Measurements from ENCODE around the gene EFHD2.
"Not testable (repeated sequence)": the region's sequence is repeated elsewhere in the genome, so short reads cannot be mapped to it uniquely, and the experiment has no call there.

Gene EFHD2

GRCh38 chr1:15388201-15388880, 21.3 kb upstream of the EFHD2 start:
- DNase-seq (ENCODE audit: low read depth in 2 of 3, low spot score in 1 of 3): no peak

- DNase-seq (ENCODE audit: low read depth in 2 of 3, low spot score in 1 of 3): not testable (repeated sequence)
These were observed 19.9 kb upstream of the EFHD2 start for GRCh38 chr1:15389828-15390227.

- no peak for DNase-seq (ENCODE audit: low read depth in 2 of 3, low spot score in 1 of 3)
These were observed 19.0 kb upstream of the EFHD2 start for GRCh38 chr1:15390667-15391066.

DNA sequence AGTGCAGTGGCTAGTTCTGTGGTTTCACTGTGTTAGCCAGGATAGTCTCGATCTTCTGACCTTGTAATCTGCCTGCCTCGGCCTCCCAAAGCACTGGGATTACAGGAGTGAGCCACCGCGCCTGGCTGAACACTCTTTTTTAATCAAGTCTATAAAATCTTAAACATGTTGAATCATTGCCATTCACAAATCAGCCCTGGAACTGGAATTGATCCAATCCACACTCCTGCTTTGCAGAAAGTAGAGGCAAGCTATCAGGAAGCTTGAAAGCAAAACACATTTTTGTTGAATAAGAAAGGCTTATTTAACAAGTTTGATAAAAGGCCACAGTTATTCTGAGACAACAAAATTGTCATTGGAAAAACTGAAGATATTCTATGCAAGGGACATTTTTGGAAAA, 18.3 kb upstream of the EFHD2 start:
- DNase-seq (ENCODE audit: low read depth in 2 of 3, low spot score in 1 of 3): no peak

DNA sequence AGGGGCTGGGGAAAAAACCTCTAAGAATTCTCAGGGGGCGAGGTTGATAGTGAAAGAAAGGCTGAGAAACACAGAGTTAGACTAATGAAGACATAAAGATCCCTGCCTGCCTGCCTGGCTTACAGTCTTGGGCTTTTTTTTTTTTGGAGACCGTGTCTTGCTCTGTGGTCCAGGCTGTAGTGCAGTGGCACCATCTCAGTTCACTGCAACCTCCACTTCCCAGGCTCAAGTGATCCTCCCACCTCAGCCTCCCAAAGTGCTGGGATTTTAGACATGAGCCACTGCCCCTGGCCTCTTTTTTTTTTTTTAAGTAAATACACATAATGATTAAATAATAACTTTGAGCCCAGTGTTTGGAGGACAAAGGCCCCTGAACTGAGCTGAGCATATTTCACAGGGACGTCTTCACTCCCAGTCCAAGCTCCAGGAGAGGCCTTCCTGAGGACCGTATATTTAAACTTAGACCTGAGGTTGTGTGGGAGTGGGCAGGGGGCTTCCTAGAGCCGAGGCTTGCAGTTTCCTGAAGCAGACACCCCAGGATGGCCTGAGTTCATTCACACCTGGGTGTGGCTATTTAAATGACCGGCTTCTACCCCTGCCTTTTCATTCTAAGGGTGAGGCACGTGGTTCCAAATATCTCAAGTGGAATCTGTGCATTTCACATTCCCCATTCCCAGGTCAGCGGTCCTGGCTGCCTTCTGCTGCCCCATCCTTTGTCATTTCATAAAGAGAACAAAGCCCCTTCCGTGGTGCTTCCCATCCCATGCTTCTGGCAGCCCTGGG, 16.0 kb upstream of the EFHD2 start:
- DNase-seq (ENCODE audit: low read depth in 2 of 3, low spot score in 1 of 3): no peak

DNA sequence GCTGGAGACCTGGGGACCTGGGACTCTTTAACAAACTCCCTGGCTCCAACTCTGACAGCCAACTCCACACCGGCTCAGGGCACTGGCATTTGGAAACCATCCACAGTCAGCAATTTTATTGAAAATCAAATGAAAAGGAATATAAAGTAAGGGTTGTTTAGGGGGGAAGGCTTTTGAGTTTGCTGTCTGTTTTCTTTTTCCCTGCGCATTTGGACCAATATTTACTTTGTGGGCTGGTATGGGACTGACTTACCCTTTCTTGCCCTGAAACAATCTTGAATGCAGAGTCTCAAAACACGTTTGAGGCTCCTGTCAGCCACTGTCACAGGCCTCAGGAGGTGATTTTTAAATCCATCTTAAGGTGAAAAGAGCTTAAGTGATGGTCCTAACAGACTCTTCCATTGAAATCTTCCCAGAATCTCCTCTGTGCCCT, 15.4 kb upstream of the EFHD2 start:
- no peak for DNase-seq (ENCODE audit: low read depth in 2 of 3, low spot score in 1 of 3)

DNA sequence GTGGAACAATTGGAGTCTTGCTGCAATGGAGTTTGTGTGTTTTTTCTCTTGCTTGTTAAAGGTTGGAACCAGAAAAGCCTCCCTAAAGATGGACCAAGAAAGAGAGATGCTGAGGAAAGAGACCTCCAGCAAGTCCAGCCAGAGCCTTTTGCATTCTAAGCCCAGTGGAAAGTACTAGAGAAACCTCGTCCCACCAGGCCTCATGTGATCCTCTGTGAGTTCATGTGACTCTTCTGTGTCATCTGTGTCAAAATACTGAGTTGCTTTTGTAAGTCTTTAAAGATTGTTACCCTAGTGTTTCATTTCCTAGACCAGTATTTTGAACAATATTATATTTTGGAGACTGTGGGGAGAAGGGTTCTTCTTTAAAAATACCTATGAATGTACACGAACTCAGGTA, 12.5 kb upstream of the EFHD2 start:
- no peak for DNase-seq (ENCODE audit: low read depth in 2 of 3, low spot score in 1 of 3)

DNA sequence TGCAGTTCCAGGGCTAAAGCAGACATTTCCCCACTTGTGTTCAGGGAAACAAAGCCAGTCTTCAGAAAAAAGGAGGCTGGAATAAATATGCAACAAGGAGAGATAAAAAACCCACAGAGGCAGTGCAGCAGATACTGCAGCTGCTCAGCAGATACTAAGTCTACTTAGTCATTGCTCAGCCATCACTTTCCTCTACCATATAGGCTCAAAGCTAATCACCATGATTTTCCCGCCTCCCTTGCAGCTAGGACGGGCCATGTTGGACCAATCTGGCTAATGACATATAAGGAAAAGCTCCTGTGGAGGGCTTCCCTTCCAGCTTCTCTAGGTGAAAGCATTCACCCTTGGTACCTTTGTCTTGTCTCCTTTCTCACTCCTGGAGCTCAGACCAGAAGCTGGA, 10.0 kb upstream of the EFHD2 start:
- DNase-seq (ENCODE audit: low read depth in 2 of 3, low spot score in 1 of 3): no peak

DNA sequence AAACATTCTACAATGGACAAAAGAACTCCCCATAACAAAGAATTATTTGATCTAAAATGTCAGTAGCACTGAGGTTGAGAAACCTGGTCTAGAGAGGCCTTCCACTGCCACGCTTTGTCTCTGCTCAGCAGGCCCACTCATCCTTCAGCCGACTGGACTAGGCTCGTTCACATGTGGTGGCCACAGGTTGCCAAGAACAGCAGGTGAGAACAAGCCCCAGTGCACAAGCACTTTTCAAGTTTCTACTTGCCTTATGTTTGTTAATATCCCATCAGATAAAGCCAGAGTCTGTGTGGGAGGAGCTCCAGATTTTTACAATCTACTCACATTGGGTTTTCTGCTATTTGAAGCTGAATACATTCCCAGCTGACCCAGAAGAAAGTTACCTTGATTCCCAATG, 9.1 kb upstream of the EFHD2 start:
- DNase-seq (ENCODE audit: low read depth in 2 of 3, low spot score in 1 of 3): no peak

GRCh38 chr1:15401391-15402055, 8.2 kb upstream of the EFHD2 start:
- no peak for DNase-seq (ENCODE audit: low read depth in 2 of 3, low spot score in 1 of 3)

DNA sequence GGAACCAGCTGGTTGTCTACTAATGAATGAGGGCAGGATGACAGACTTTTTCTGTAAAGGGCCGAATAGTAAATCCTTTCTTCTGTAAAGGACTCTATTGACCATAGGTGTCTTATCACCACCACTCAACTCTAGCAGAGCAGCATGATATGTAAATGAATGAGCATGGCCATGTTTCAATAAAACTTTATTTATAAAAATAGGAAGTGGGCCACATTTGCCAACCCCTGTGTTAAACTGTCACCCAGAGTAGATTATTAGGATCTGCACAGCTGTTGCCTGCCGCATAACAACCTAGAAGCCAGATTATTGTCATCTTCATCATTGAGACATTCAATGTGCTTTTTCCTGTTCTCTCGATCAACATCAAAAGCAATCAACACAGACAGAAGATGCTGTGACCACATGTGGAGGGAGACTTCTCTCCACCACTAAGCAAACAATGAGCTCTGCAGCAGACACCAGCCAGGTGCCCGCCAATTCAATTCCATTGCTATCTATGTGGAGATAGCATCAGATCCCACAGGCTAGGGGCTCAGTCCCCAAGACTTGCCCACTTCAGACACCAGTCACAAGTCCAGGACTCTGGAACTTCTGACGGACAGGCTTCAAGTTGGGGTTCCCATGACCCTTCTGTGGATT, 6.8 kb upstream of the EFHD2 start:
- DNase-seq (ENCODE audit: low read depth in 2 of 3, low spot score in 1 of 3): no peak

- no peak for DNase-seq (ENCODE audit: low read depth in 2 of 3, low spot score in 1 of 3)
These were observed 5.6 kb upstream of the EFHD2 start for GRCh38 chr1:15403962-15404580.

GRCh38 chr1:15405106-15405850, 4.4 kb upstream of the EFHD2 start:
- no peak for DNase-seq (ENCODE audit: low read depth in 2 of 3, low spot score in 1 of 3)

DNA sequence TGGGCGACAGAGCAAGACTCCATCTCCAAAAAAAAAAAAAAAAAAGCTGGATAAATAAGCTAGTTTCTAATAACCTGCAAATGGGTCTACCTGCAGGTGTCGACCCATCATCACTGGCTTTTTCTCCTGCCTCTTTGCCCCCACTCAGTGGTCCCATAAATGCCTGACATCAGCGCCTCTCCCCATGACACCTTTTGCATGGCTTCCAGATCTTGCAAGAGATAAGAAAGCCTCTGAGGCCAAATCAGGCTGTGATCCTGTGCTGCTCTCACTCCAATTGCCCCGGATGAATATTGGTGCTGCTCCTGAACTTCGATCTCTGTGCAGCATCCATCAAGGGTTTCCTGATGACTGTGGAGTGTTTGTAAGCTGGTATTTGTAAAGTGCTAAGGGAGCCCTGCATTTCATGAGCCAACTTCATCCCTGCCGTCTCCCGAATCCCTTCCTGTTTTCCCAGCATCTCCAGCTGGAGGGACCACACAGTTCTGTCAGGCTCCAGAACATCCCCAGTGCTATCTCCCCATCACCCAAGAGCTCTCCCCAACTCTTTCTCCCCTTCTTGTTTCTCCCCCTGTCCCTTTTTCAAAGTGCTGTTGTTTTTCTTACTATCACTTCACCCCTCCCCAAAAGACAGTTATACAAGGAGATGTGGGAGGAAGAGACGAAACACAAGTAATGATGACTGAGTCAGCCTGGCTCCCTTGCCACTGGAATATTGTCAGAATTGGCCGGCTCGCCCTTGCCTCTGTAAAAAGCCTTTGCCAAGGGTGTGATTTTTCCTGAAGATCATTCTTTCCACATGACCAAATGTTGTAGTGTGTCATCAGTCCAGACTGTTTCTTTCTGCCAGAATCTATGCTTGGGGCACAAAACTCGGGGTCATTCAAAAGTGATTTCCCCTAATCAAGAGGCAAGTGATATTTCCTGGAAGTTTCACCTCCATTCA, 2.8 kb upstream of the EFHD2 start:
- no peak for DNase-seq (ENCODE audit: low read depth in 2 of 3, low spot score in 1 of 3)

- DNase-seq (ENCODE audit: low read depth in 2 of 3, low spot score in 1 of 3): no peak
These were observed 2.1 kb upstream of the EFHD2 start for GRCh38 chr1:15407580-15407979.

DNA sequence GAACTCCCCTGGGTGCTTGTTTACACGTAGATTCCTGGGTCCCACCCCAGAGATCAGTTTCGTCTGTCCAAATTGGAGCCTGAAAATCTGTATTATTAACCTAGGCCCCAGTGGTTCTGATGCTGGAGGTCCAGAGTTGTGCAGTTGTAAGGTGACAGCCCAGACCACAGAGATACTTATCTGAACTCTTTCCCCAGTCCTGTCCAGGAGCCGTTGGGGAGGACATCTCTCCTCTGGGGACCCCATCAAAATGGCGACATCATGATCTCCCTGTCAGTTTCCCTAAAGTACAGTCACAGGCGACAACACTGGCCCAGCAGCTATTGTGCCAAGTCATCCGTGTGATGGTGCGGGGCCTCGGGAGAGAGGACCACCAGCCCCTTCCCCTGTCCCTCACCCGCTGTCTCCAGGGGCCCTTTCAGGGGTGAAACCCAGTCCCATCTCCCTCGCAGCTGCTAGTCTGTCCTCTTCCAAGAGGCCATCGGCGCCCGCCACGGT, 749 bp upstream of the EFHD2 start:
- no peak for DNase-seq (ENCODE audit: low read depth in 2 of 3, low spot score in 1 of 3)

DNA sequence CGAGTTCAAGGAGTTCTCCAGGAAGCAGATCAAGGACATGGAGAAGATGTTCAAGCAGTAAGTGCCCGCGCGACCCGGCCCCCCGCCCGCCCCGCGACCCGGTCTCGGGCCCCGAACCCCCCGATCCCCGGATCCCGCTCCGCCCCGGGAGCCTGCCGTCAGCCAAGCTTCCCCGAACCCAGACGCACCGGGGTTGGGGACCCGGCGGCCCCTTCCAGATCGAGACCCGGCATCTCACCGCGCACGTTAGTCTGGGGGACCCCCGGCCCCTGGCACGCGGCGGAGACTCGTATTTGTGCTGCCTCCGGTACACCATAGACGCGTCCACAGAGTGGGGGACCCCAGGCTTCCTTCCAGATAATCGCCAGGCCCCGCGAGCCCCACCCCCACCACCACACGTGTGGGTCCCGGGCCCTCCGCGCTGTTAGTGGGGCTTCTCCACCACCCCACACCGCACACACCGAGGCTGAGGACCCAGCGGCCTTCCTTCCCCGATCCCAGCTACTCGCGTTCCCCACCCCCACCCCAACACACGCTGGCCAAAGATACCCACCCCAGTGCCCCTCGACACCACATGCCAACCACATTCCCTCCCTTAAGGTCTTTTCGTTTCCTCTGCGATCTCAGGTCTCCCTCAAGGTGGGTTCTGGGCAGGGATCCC, 665 bp downstream of the EFHD2 start:
- DNase-seq (ENCODE audit: low read depth in 2 of 3, low spot score in 1 of 3): no peak

GRCh38 chr1:15410884-15411245, 1.2 kb downstream of the EFHD2 start:
- no peak for DNase-seq (ENCODE audit: low read depth in 2 of 3, low spot score in 1 of 3)

DNA sequence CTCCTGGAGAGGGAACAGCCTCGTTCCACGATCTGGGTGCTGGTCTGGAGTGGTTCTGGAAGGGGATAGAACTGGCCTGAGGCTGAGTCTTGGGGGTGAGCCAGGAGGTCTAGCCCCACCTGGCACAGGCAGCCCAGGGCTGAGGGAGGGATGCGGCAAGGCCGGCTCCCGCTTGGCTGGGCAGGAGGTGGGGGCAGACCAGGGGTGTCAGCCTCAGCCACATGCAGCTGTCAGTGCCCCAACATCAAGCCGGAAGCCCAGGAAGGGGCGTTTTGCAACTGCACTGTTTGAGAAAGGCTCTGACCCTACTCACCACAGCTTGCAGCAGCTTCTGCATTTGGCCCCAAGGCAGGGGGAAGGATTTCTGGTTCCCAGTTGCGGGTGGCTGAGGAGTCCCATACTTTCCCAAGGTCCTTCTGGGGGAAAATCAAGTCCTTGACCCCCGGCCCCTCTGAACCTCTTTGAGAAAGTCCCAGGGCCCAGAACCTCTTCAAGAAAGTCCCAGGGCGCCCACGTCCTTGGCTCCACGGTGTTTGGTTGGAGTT, 2.0 kb downstream of the EFHD2 start:
- no peak for DNase-seq (ENCODE audit: low read depth in 2 of 3, low spot score in 1 of 3)
